Measurements from ENCODE around the gene CALY.

Gene CALY

DNA sequence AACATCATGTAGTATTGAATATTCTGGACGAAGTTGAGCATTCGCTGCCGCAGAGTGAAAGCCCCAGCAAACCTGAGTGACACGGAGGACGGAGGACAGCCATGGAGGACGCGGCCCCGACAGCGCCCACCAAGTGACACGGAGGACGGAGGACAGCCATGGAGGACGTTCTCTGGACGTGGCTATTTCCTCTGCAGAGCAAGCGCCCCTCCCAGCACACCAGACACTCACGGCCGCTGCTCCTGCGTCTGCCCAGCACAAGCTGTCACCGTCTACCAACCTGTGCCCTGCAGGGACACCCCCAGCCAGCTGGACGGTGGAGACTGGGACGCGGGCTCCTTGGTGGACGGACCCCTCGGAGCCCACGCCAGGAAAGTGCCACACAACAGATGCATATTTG is 52.8 kb downstream of the CALY start:
- TF ChIP-seq, protein P1, sequence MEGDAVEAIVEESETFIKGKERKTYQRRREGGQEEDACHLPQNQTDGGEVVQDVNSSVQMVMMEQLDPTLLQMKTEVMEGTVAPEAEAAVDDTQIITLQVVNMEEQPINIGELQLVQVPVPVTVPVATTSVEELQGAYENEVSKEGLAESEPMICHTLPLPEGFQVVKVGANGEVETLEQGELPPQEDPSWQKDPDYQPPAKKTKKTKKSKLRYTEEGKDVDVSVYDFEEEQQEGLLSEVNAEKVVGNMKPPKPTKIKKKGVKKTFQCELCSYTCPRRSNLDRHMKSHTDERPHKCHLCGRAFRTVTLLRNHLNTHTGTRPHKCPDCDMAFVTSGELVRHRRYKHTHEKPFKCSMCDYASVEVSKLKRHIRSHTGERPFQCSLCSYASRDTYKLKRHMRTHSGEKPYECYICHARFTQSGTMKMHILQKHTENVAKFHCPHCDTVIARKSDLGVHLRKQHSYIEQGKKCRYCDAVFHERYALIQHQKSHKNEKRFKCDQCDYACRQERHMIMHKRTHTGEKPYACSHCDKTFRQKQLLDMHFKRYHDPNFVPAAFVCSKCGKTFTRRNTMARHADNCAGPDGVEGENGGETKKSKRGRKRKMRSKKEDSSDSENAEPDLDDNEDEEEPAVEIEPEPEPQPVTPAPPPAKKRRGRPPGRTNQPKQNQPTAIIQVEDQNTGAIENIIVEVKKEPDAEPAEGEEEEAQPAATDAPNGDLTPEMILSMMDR (conservative IDR thresholded peaks at IDR 0.05): no peak

DNA sequence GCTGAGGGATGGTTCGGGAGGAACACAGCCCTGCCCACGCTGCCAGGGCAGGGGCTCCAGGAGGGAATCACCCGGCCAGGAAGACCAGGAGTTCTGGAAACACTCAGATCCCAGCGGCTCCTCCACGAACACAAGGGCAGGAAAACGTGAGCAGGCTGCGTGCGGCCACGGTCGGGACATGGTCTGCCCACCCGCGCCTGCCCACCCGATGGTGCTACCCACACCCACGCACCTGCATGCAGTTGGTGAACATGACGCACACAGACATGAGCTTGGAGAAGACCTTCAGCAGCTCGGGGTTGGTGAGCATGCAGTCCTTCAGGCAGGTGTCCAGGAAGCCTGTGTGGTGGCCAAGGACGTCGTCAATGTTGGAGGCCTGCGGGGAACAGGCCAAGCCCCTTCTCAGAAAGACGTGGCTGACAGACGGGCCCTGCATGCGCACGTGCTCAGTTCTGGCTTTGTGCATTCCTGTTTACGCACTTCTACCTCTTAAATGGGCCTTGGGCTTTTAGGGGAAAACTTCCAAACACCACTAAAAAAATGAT is 53.8 kb downstream of the CALY start:
- TF ChIP-seq, protein P1 (conservative IDR thresholded peaks at IDR 0.05): no peak
- no peak overlapping the region for H3K27ac ChIP-seq

More for the DNA sequence above, 52.8 kb downstream of the CALY start:
- no peak overlapping the region for H3K27ac ChIP-seq

DNA sequence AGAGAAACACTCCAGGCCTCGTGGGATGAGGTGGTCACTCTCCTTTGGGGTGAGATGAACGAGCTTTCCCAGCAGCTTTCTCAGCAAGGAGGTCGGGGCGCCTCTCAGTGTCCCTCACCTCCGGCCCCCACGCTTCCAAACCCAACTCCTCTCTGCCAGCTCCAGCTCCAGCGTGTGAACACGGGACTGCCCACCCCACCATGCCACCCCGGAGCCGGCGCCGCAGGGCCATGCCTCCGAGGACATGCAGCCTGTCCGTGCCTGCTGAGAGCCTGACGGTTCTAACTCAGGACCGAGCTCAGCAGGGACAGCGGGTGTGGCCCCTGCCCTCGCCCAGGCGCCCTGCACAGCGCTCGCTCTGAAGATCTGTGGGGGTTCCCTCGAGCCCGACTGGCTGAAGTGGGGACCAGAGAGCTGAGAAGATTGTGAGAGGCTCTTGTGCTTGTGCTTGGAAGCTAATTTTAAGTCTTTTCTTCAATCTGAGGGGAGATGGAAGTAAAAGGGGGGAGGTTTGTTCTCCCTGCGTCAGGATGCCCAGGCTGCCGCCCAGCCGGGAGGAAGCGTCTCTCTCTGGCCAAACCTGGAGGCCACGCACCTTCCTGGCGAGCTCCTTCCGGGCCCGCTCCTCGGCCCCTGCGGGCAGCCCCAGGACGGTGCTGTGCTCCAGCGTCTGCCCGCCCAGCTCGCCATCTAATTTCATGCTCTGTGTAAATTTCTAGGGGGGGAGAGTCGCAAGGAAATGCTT is 54.9 kb downstream of the CALY start:
- no peak overlapping the region for H3K27ac ChIP-seq
- TF ChIP-seq, protein P1 (conservative IDR thresholded peaks at IDR 0.05): no peak

DNA sequence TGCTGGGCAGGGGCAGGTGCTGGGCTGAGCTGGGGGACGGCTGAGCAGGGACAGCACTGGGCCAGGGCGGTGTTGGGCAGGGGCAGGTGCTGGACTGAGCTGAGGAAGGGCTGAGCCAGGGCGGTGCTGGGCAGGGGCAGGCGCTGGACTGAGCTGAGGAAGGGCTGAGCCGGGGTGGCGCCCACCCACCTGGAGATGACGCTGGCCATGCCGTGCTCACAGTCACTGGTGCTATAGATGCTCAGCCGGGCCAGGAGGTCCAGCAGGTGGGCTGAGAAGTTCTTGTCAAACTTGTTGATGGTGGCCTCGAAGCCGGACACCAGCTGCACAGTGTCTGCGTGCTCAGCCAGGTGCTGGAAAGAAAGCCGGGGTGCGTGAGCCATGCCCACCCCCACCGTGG is 55.6 kb downstream of the CALY start:
- TF ChIP-seq, protein P1 (conservative IDR thresholded peaks at IDR 0.05): no peak
- no peak overlapping the region for H3K27ac ChIP-seq

DNA sequence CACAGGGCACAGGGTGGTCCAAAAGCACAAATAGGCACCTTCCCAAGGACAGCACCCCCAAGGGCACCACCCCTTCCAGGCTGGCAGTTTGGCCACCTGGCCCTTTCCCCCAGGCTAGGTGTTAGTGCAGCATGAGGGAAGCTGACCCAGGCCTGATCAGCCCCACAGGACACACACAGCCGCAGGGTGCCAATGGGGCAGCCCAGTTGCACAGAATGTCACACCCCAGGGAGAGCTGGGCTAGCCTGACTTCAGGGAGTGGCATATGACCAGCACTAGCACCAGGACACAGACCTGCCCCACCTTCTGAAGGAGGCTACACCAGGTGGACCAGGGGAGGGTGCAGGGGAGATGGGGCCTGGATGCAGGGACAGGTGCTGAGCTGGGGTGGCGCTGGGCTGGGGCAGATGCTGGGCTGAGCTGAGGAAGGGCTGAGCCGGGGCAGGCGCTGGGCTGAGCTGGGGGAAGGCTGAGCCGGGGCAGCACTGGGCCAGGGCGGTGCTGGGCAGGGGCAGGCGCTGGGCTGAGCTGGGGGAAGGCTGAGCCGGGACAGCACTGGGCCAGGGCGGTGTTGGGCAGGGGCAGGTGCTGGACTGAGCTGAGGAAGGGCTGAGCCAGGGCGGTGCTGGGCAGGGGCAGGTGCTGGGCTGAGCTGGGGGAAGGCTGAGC is 56.2 kb downstream of the CALY start:
- H3K27ac ChIP-seq: no peak overlapping the region
- TF ChIP-seq, protein P1 (conservative IDR thresholded peaks at IDR 0.05): no peak

DNA sequence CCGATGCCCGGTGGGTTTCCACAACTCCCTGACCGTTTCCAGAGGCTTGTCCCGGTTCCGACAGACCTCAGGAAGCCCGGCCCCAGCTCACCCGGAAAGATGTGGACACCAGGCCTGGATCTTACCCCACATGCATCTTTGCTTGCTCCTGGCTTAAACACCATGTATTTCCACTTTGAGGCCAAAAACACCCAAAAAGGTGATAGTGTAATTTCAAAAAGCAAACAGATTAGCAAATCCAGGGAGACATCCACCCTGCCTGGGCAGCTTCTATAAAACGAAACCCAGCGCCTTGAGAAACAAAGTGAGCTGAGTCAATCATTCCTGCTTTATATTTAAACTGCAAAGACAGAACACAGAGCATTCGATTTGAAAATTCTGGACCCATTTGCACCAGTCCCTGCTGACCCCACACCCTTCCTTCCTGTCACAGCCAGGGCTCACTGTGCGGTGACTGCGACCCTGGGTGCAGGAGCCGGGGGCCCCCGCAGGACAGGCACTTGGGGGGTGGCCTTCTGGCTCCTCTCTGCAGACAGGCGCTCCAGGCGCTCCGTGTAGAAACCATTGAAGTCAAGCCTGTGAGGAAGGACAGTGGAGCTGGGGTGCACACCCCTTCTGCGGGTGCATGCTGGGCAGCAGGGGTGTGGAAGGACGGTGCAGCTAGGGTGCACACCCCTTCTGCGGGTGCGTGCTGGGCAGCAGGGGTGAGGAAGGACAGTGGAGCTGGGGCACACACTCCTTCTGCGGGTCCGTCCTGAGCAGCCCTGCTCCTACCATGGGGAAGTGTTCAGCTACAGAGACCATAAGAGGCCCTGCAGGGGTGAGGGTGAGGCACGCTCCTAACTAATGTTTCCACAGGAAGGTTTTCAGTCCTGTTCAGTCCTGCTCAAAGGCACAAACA is 57.1 kb downstream of the CALY start:
- TF ChIP-seq, protein P1 (conservative IDR thresholded peaks at IDR 0.05): no peak
- peak overlapping the region; percentile 61 for H3K27ac ChIP-seq

Data from VCaP (cell line).